Parathyroid adenoma (tissue), 2 donors: ENCODE data around the gene ICA1.

Experiments used
- H2AFZ ChIP-seq: fragments of 300-600 bp; sonication (generic); one replicate; pipeline ENCODE4 v1.7.0; 2017; ENCODE audit warnings: antibody characterized with exemption, mild to moderate bottlenecking
- H3K27ac ChIP-seq: fragments of 300-600 bp; sonication (generic); one replicate; pipeline ENCODE4 v1.7.0; 2017
- H3K27me3 ChIP-seq: fragments of 300-600 bp; sonication (generic); one replicate; pipeline ENCODE4 v1.7.0; 2017; ENCODE audit warnings: low read length; ENCODE audit not compliant: control insufficient read depth, insufficient read depth
- H3K36me3 ChIP-seq: fragments of 300-600 bp; sonication (generic); one replicate; pipeline ENCODE4 v1.7.0; 2017; ENCODE audit warnings: low read length; ENCODE audit not compliant: control insufficient read depth, insufficient read depth
- H3K4me1 ChIP-seq: fragments of 300-600 bp; sonication (generic); one replicate; pipeline ENCODE4 v1.7.0; 2017; ENCODE audit warnings: control low read depth
- H3K4me2 ChIP-seq: fragments of 300-600 bp; sonication (generic); one replicate; pipeline ENCODE4 v1.7.0; 2017; ENCODE audit warnings: low read length
- H3K4me3 ChIP-seq: fragments of 300-600 bp; sonication (generic); one replicate; pipeline ENCODE4 v1.7.0; 2017; ENCODE audit warnings: low read depth, low read length
- H3K79me2 ChIP-seq: fragments of 300-600 bp; sonication (generic); one replicate; pipeline ENCODE4 v1.7.0; 2017; ENCODE audit warnings: control low read depth
- H3K9ac ChIP-seq: fragments of 300-600 bp; sonication (generic); one replicate; pipeline ENCODE4 v1.7.0; 2017; ENCODE audit warnings: mild to moderate bottlenecking
- H3K9me3 ChIP-seq: fragments of 300-600 bp; sonication (generic); one replicate; pipeline ENCODE4 v1.7.0; 2017; ENCODE audit warnings: low read length; ENCODE audit not compliant: control insufficient read depth
- CTCF ChIP-seq: fragments of 300-600 bp; sonication (generic); IDR thresholded peaks from one replicate; pipeline ENCODE4 v1.7.0; 2017; ENCODE audit warnings: antibody characterized with exemption, mild to moderate bottlenecking
- donor health status: primary hyperparathyroidism.

Gene ICA1

DNA sequence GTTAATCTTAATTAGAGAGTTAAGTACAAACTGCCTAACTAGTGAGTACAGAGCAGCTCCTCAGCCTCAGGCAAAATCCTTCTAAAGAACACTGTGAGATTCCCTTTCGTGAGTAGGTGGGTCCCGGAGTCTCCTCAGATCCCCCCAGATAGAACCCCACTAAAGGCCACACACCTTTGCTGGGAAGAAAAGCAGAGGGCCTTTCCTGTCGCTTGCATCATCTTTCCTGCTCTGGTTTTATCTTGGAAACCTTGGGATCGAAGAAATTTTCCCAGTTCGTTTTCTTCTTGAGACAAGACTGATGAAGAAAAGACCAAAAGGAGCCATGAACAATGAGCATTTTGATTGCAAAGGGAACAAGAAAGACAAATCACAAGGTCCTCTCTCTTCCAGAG, 40.9 kb downstream of the ICA1 start:
- Histone ChIP-seq H3K4me1 (no peaks in the 10 kb centered on the region), H3K27ac (no peak overlapping the region), H3K9ac (no peak overlapping the region), H3K4me3 (no peak overlapping the region), H3K79me2 (no peaks in the 10 kb centered on the region), H2AFZ (no peak overlapping the region), H3K27me3 (no peaks in the 10 kb centered on the region), H3K9me3 (no peaks in the 10 kb centered on the region), H3K36me3 (no peaks in the 10 kb centered on the region), H3K4me2 (no peak overlapping the region)
- TF ChIP-seq CTCF: no peak

DNA sequence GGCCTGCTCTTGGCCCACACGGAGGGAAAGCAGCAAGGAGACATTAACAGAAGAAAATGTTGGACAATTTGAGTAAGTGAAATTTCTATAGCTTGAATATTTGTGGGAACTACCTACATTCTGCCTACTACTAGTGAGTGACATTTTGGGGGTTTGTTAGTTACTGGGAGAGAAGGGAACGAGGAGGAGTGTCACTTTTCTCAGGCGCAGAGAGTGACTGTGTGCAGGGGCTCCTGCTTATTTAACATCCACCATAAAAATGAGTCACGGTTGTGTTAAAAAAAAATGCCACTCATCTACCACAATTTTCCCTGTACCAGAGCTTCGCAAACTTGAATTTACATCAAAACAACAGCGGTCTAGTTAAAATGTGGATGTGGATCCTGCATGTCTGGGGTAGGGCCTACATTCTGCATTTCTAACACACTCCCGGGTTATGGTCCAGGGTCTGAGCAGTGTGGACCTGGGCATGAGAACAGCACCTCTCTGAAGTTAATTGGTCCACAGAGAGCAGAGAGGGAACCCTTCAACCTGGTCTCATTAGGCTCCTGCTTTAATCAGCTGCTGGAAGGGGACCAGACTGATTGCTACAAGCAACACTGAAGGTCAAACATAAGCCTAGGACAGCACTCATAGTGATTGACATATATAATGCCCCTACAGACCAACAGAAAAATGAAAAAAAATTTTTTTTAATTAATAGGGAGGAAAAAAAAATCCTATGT, 41.4 kb downstream of the ICA1 start:
- H3K4me2 ChIP-seq: no peak overlapping the region

GRCh38 chr7:8217200-8218068, 44.5 kb downstream of the ICA1 start:
- no peaks in the 10 kb centered on the region for H3K27me3 ChIP-seq
- peak overlapping the region; percentile 13 for H3K4me2 ChIP-seq
- no peak overlapping the region for H3K27ac ChIP-seq
- H3K9ac ChIP-seq: no peak overlapping the region
- no peaks in the 10 kb centered on the region for H3K79me2 ChIP-seq
- H2AFZ ChIP-seq: peak overlapping the region; percentile 61
- TF ChIP-seq CTCF: peak; percentile 75
- H3K36me3 ChIP-seq: no peaks in the 10 kb centered on the region
- no peaks in the 10 kb centered on the region for H3K4me1 ChIP-seq
- no peaks in the 10 kb centered on the region for H3K9me3 ChIP-seq
- H3K4me3 ChIP-seq: no peak overlapping the region

More for the DNA sequence above, 41.4 kb downstream of the ICA1 start:
- Histone ChIP-seq H2AFZ (no peak overlapping the region), H3K4me1 (no peaks in the 10 kb centered on the region), H3K4me3 (no peak overlapping the region), H3K79me2 (no peaks in the 10 kb centered on the region), H3K9me3 (no peaks in the 10 kb centered on the region), H3K9ac (no peak overlapping the region), H3K27me3 (no peaks in the 10 kb centered on the region), H3K27ac (no peak overlapping the region), H3K36me3 (no peaks in the 10 kb centered on the region)
- no peak for TF ChIP-seq CTCF

DNA sequence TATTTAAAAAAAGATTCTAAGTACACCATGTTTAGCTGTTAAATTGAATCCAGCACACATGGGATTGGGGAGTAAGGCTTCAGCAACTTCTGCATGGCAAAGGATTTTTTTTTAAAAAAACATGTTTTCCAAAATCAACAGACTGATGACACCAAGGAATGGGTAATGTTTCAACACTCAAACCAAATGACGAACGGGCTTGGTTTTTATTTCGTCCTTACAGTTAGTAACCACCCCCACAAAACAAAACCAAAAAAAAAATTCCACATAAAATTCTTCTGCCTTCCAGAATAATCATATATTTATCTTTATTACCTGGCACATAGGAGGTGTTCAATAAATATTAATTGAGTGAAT, 45.7 kb downstream of the ICA1 start:
- Histone ChIP-seq H2AFZ (no peak overlapping the region), H3K9me3 (no peaks in the 10 kb centered on the region), H3K36me3 (no peaks in the 10 kb centered on the region), H3K27me3 (no peaks in the 10 kb centered on the region), H3K4me2 (no peak overlapping the region), H3K9ac (no peak overlapping the region), H3K4me3 (no peak overlapping the region), H3K4me1 (no peaks in the 10 kb centered on the region), H3K79me2 (no peaks in the 10 kb centered on the region), H3K27ac (no peak overlapping the region)
- TF ChIP-seq CTCF: no peak
